HepG2 (cell line): ENCODE results near the gene TMEM35B. TPM values are rescaled to one million over a fixed set of nuclear protein-coding genes. Genes with fewer than 3 reads are reported as not detected.

Experiments used
- ATAC-seq: fragments of 200-7000 bp; cut with Tn5 transposase; 3 replicates; pipeline ENCODE4 v1.9.1; 2020; ENCODE audit warnings: mild to moderate bottlenecking, moderate library complexity
- BruUV-seq: library from RNA; stranded (reverse); fragments of 400-500 nt; replicated peaks from 2 replicates; lab custom pipeline; 2021; lab: Mats Ljungman, UMichigan
- CTCF ChIA-PET: fragments of 300-600 bp; formaldehyde crosslinking; extraction: SDS; loops from one replicate; lab custom pipeline; 2021; ENCODE audit warnings: low total read pairs, inconsistent platforms, low intra/inter-chr PET ratio; lab: Yijun Ruan, JAX
- POLR2A ChIA-PET: fragments of 350-600 bp; sonication (Branson Sonifier 250); formaldehyde crosslinking; loops from one replicate; lab custom pipeline; 2020; ENCODE audit warnings: antibody characterized with exemption, inconsistent platforms; lab: Yijun Ruan, JAX
- DNase-seq: peaks from one replicate; pipeline ENCODE4 v3.0.0-alpha.2; 2015; ENCODE audit warnings: low spot score
- FAIRE-seq: peaks from 3 replicates; lab custom pipeline; 2011; peaks lifted over from hg19 to GRCh38; lab: Jason Lieb, UNC
- H2AFZ ChIP-seq: one replicate; pipeline ENCODE4 v1.6.1; 2011; ENCODE audit warnings: low read length, inconsistent platforms
- H3K27ac ChIP-seq: fragments of 300-600 bp; 3 replicates; pipeline ENCODE4 v1.8.0; 2011; ENCODE audit warnings: mixed run types, mild to moderate bottlenecking, mixed read lengths, low read length, inconsistent platforms; ENCODE audit not compliant: insufficient read depth; ENCODE audit errors: extremely low read length
- H3K27me3 ChIP-seq, 2 experiments: fragments of 200-600 bp in 1 of 2; 2 replicates in 1 of 2; 3 replicates in 1 of 2; pipeline versions ENCODE4 v1.6.0 to v1.8.0; 2011; ENCODE audit warnings: low read length in 2 of 2, mild to moderate bottlenecking in 2 of 2, moderate library complexity in 2 of 2, inconsistent platforms in 1 of 2; ENCODE audit not compliant: insufficient read depth in 2 of 2, control insufficient read depth in 1 of 2
- H3K36me3 ChIP-seq, 2 experiments: fragments of 200-600 bp in 1 of 2; replicated peaks in 1 of 2; 2 replicates in 1 of 2; 3 replicates in 1 of 2; pipeline versions ENCODE4 v1.5.1 to v1.8.0; 2011; ENCODE audit warnings: low read length in 2 of 2, inconsistent platforms in 1 of 2; ENCODE audit not compliant: insufficient read depth in 2 of 2, control insufficient read depth in 1 of 2
- H3K4me1 ChIP-seq: 2 replicates; pipeline ENCODE4 v1.5.1; 2012; ENCODE audit warnings: low read length, inconsistent platforms; ENCODE audit not compliant: insufficient read depth
- H3K4me2 ChIP-seq: 2 replicates; pipeline ENCODE4 v1.6.0; 2011; ENCODE audit warnings: low read depth, low read length, inconsistent platforms
- H3K4me3 ChIP-seq, 3 experiments: fragments of 200-600 bp in 1 of 3; sonication (generic), shearing (Covaris generic) in 1 of 3; replicated peaks in 1 of 3; 2 replicates each; pipeline ENCODE4 v1.5.1; 2011 to 2016; ENCODE audit warnings: low read length in 3 of 3, inconsistent platforms in 2 of 3, low read depth in 2 of 3, mild to moderate bottlenecking in 2 of 3, control low read depth in 1 of 3, mixed read lengths in 1 of 3; ENCODE audit not compliant: insufficient read depth in 1 of 3
- H3K79me2 ChIP-seq: one replicate; pipeline ENCODE4 v1.6.1; 2011; ENCODE audit warnings: low read length, inconsistent platforms; ENCODE audit not compliant: insufficient read depth
- H3K9ac ChIP-seq: 2 replicates; pipeline ENCODE4 v1.6.0; 2011; ENCODE audit warnings: mild to moderate bottlenecking, low read depth, low read length, inconsistent platforms; ENCODE audit not compliant: insufficient read depth
- H3K9me3 ChIP-seq: 2 replicates; pipeline ENCODE4 v1.5.1; 2012; ENCODE audit warnings: mild to moderate bottlenecking, low read length
- H4K20me1 ChIP-seq: 2 replicates; pipeline ENCODE4 v1.6.0; 2011; ENCODE audit warnings: inconsistent platforms, mild to moderate bottlenecking, low read length, moderate library complexity; ENCODE audit not compliant: insufficient read depth
- ARID5B ChIP-seq: IDR thresholded peaks from 2 replicates; pipeline ENCODE4 v1.4.0; 2020; ENCODE audit warnings: mild to moderate bottlenecking, missing genetic modification reagents
- FOXK2 ChIP-seq: fragments of 450-650 bp; IDR thresholded peaks from 2 replicates; pipeline ENCODE4 v1.6.1; 2016
- MAFF ChIP-seq: IDR thresholded peaks from 2 replicates; pipeline ENCODE4 v1.6.1; 2011; ENCODE audit warnings: low read depth, low read length, improper control_type of control experiment
- PATZ1 ChIP-seq: sonication (generic); formaldehyde crosslinking; IDR thresholded peaks from 2 replicates; pipeline ENCODE4 v1.4.0; 2020; ENCODE audit warnings: missing genetic modification reagents
- SIX1 ChIP-seq: sonication (generic); formaldehyde crosslinking; IDR thresholded peaks from 2 replicates; pipeline ENCODE4 v1.4.0; 2020; ENCODE audit warnings: missing genetic modification reagents, borderline replicate concordance
- SIX4 ChIP-seq: sonication (generic); formaldehyde crosslinking; IDR thresholded peaks from 2 replicates; pipeline ENCODE4 v1.4.0; 2020; ENCODE audit warnings: missing genetic modification reagents
- SOX5 ChIP-seq: IDR thresholded peaks from 2 replicates; pipeline ENCODE4 v1.6.1; 2016; ENCODE audit warnings: borderline replicate concordance
- SRF ChIP-seq: IDR thresholded peaks from 2 replicates; pipeline ENCODE4 v1.6.1; 2011; ENCODE audit warnings: mild to moderate bottlenecking, low read depth, low read length, moderate library complexity
- ZBTB42 ChIP-seq: sonication (generic); formaldehyde crosslinking; IDR thresholded peaks from 2 replicates; pipeline ENCODE4 v1.5.0; 2020; ENCODE audit warnings: mild to moderate bottlenecking, missing genetic modification reagents
- ZNF775 ChIP-seq: sonication (generic); formaldehyde crosslinking; IDR thresholded peaks from 2 replicates; pipeline ENCODE4 v1.4.0; 2020; ENCODE audit warnings: missing genetic modification reagents, mild to moderate bottlenecking, moderate library complexity, borderline replicate concordance
- WGBS: methylation state at CpG from one replicate; pipeline ENCODE4 v1.1.6; 2017; ENCODE audit warnings: low lambda C conversion rate; 5-methylcytosine and 5-hydroxymethylcytosine counted together
- in situ Hi-C: cut with HindIII; loops from 2 replicates; pipeline ENCODE4 v1.10.0; 2017; ENCODE audit warnings: low pct_unique_long_range_greater_than_20kb; ENCODE audit not compliant: extremely low pct_ligation_motif_present
- intact Hi-C: fragments of 100-400 bp; cut with micrococcal nuclease; formaldehyde crosslinking; loops from one replicate; pipeline ENCODE4 v1.10.0; 2022; ENCODE audit not compliant: unreplicated experiment
- polyA plus RNA-seq, 8 experiments: library from polyadenylated mRNA; depleted of rRNA in 3 of 8; stranded (reverse) in 7 of 8; unstranded in 1 of 8; fragments of >200 nt; fragmentation: Illumina TruSeq in 4 of 8; extraction: Trizol in 4 of 8; gene quantifications; 2 replicates each; pipeline versions ENCODE4 v1.2.1 to v1.2.3, GENCODE V29; 2011 to 2016; ENCODE audit warnings: low read depth in 4 of 8, missing spikeins in 1 of 8, mixed read lengths in 1 of 8; ENCODE audit not compliant: insufficient read depth in 1 of 8
- total RNA-seq, 5 experiments: library from RNA; depleted of rRNA; stranded (reverse); fragments of >200 nt; fragmentation: Illumina TruSeq; extraction: Trizol; gene quantifications; 2 replicates each; pipeline ENCODE4 v1.2.3, GENCODE V29; 2016; ENCODE audit warnings: low read depth in 1 of 5
- TF ChIP-seq, protein P1 (sequence below): sonication (generic); formaldehyde crosslinking; IDR thresholded peaks from 2 replicates; pipeline ENCODE4 v1.4.0; 2020; ENCODE audit warnings: missing genetic modification reagents
- TF ChIP-seq, protein P2 (sequence below): sonication (generic); formaldehyde crosslinking; conservative IDR thresholded peaks from 2 replicates; pipeline ENCODE4 v1.4.0; 2020; ENCODE audit warnings: mild to moderate bottlenecking, missing genetic modification reagents, moderate library complexity

Gene TMEM35B
- total and polyA plus RNA-seq, 2 of the 13 experiments (the other 11 are each of a cell fraction or from before 2014, with no cell fraction given): 11.5 to 26.0 TPM

DNA sequence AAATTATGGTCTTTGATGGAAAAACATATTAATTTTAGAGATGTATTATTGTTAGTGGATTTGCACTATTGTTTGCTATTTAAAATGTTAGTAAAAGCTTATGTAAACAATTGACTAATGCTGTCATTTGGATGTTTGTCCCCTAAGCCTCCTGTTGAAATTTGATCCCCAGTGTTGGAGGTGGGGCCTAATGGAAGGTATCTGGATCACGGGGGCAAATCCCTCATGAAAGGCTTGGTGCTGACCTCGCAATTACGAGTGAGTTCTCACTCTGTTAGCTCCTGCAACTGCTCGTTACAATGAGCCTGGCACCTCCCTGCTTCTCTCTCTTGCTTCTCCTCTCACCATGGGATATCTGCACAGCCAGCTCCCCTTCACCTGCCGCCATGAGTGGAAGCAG is 14.3 kb downstream of the TMEM35B start:
- Histone ChIP-seq H4K20me1 (no peaks in the 10 kb centered on the region), H2AFZ (peak overlapping the region; percentile 57), H3K79me2 (no peaks in the 10 kb centered on the region), H3K4me2 (peak overlapping the region; percentile 73), H3K9me3 (peaks cover 4% of the 10 kb centered on the region; the same call in 1 of the 2 replicates), H3K4me1 (peaks cover 13% of the 10 kb centered on the region), H3K4me3 (peak overlapping the region in 2 of 3 experiments; percentile 27 to 39; a peak in 3 of 6 replicates), H3K27ac (no peak overlapping the region), H3K36me3 (no peaks in the 10 kb centered on the region), H3K27me3 (no peaks in the 10 kb centered on the region), H3K9ac (peak overlapping the region; percentile 20; the same call in 1 of the 2 replicates)
- POLR2A ChIA-PET: interaction anchor here (1.1 kb wide), 1 partner anchor 60 kb away, joined by 3 read pairs; no protein-coding TSS in a partner anchor
- FAIRE-seq: peak; percentile 21
- intact Hi-C loops (no loop called here), in situ Hi-C loops (no loop called here)
- CTCF ChIA-PET: no interaction called here
- no TSS peak for BruUV-seq
- peak; percentile 66 for DNase-seq
- ATAC-seq: peak; percentile 87
- WGBS: 0% methylated on average over 5 of the region's 5 CpGs
- no peak for TF ChIP-seq FOXK2
- peak; percentile 68 for TF ChIP-seq MAFF
- TF ChIP-seq SRF: no peak
- TF ChIP-seq ARID5B (CRISPR knock-in tag): 0 out of 2 replicates have a peak, but pooled peaks have one; percentile 16
- TF ChIP-seq SOX5: peak; percentile 25; the same call in 1 of the 2 replicates
- TF ChIP-seq, protein P1, sequence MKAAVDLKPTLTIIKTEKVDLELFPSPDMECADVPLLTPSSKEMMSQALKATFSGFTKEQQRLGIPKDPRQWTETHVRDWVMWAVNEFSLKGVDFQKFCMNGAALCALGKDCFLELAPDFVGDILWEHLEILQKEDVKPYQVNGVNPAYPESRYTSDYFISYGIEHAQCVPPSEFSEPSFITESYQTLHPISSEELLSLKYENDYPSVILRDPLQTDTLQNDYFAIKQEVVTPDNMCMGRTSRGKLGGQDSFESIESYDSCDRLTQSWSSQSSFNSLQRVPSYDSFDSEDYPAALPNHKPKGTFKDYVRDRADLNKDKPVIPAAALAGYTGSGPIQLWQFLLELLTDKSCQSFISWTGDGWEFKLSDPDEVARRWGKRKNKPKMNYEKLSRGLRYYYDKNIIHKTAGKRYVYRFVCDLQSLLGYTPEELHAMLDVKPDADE: no peak
- peak; percentile 96 for TF ChIP-seq SIX1 (CRISPR knock-in tag)
- peak; percentile 94 for TF ChIP-seq SIX4 (CRISPR knock-in tag)
- TF ChIP-seq ZBTB42: no peak
- TF ChIP-seq, protein P2, sequence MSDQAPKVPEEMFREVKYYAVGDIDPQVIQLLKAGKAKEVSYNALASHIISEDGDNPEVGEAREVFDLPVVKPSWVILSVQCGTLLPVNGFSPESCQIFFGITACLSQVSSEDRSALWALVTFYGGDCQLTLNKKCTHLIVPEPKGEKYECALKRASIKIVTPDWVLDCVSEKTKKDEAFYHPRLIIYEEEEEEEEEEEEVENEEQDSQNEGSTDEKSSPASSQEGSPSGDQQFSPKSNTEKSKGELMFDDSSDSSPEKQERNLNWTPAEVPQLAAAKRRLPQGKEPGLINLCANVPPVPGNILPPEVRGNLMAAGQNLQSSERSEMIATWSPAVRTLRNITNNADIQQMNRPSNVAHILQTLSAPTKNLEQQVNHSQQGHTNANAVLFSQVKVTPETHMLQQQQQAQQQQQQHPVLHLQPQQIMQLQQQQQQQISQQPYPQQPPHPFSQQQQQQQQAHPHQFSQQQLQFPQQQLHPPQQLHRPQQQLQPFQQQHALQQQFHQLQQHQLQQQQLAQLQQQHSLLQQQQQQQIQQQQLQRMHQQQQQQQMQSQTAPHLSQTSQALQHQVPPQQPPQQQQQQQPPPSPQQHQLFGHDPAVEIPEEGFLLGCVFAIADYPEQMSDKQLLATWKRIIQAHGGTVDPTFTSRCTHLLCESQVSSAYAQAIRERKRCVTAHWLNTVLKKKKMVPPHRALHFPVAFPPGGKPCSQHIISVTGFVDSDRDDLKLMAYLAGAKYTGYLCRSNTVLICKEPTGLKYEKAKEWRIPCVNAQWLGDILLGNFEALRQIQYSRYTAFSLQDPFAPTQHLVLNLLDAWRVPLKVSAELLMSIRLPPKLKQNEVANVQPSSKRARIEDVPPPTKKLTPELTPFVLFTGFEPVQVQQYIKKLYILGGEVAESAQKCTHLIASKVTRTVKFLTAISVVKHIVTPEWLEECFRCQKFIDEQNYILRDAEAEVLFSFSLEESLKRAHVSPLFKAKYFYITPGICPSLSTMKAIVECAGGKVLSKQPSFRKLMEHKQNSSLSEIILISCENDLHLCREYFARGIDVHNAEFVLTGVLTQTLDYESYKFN: 0 out of 2 replicates have a peak, but pooled peaks have one; percentile 15
- TF ChIP-seq PATZ1 (CRISPR knock-in tag): no peak
- peak; percentile 92; the same call in 1 of the 2 replicates for TF ChIP-seq ZNF775 (CRISPR knock-in tag)
